ENCODE data around the gene PUS7L. TPM values are rescaled to one million over a fixed set of nuclear protein-coding genes. Genes with fewer than 3 reads are reported as not detected.
"Not testable (repeated sequence)": the region's sequence is repeated elsewhere in the genome, so short reads cannot be mapped to it uniquely, and the experiment has no call there.

PUS7L gene
- total RNA-seq, 1 experiment from 2014 or later, result 14.4 TPM

DNA sequence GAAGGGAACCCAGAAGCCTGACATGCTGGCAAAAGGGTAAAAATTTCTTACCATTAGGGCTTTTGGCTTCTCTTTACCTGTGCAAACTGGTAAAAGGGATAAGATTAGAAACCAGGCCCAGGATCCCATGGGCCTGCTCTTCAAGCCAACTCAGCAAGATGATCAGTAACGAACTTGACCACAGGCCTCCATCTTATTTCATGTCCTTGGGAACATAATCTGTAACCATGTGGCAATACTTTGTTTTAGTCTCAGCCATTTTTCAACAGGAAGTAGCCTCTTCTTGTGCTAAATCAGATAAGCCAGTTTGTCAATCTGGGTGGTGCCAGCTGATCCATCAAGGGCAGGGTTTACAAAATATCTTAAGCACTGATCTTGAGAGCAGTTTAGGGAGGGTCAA is 57.4 kb downstream of the PUS7L start:
- not testable (repeated sequence) for H3K9me3 Mint-ChIP-seq; H4K91ac ChIP-seq (ENCODE audit: insufficient read length, low read depth, low read length); H3K23me2 ChIP-seq (ENCODE audit: insufficient read length, low read depth, low read length, poor library complexity, severe bottlenecking); H3K23ac ChIP-seq (ENCODE audit: insufficient read length, low read depth, low read length); H3K4me1 Mint-ChIP-seq; H3K27me3 ChIP-seq (ENCODE audit: insufficient read depth, low read length); H3K27ac ChIP-seq (ENCODE audit: insufficient read length, low read depth, low read length); H3T11ph ChIP-seq (ENCODE audit: low read length); H3K9me3 ChIP-seq (ENCODE audit: control insufficient read depth, low read depth, low read length); H3K9ac ChIP-seq (ENCODE audit: extremely low read depth, insufficient read length, low read length); H3K79me2 ChIP-seq (ENCODE audit: insufficient read depth, low read length); H4K20me1 ChIP-seq (ENCODE audit: control insufficient read depth, insufficient read depth, insufficient read length); H3K79me1 ChIP-seq (ENCODE audit: insufficient read depth, low read depth, low read length, poor library complexity, severe bottlenecking); H3K4me3 Mint-ChIP-seq; H3K18ac ChIP-seq (ENCODE audit: insufficient read length, low read depth, low read length); H3K56ac ChIP-seq (ENCODE audit: insufficient read length, low read depth, low read length); H3K36me3 Mint-ChIP-seq (ENCODE audit: insufficient read depth in 1 of 3, low read depth in 3 of 3); H2BK12ac ChIP-seq (ENCODE audit: insufficient read length, low read depth, low read length); H3K4me1 ChIP-seq (ENCODE audit: insufficient read depth, low read length); H2BK15ac ChIP-seq (ENCODE audit: low read depth, low read length); H3K4ac ChIP-seq (ENCODE audit: low read depth, low read length); H2BK120ac ChIP-seq (ENCODE audit: low read depth, low read length, poor library complexity, severe bottlenecking); H3K14ac ChIP-seq (ENCODE audit: insufficient read depth, low read length); H2AK5ac ChIP-seq (ENCODE audit: insufficient read length, low read length); H2BK20ac ChIP-seq (ENCODE audit: low read depth, low read length, poor library complexity, severe bottlenecking); H2BK5ac ChIP-seq (ENCODE audit: insufficient read length, low read length); DNase-seq; H4K5ac ChIP-seq (ENCODE audit: insufficient read length, low read depth, low read length); H3K27me3 Mint-ChIP-seq (ENCODE audit: low read depth); H4K8ac ChIP-seq (replicated peaks; ENCODE audit: insufficient read length, low read depth, low read length); H3K27ac Mint-ChIP-seq; H3K4me2 ChIP-seq (ENCODE audit: insufficient read depth, insufficient read length, low read length)
- peak overlapping the region; percentile 32 for H2AFZ ChIP-seq (ENCODE audit: low read length)
- no CpG with 5 or more reads among the region's 1 CpG for WGBS (ENCODE audit: extremely low coverage, insufficient read length, low lambda C conversion rate)

Data from H9 (cell line).